ENCODE measurements around the gene GALK2. TPM values are rescaled to one million over a fixed set of nuclear protein-coding genes. Genes with fewer than 3 reads are reported as not detected.
A peak's percentile ranks its signal among the peaks of the same experiment; 100 is the strongest.

GALK2 gene
- total RNA-seq, 1 donor from 2014 or later, result 47.6 TPM

- H3K9me3 ChIP-seq, result peaks cover 7% of the 10 kb centered on the region
- TF ChIP-seq CTCF (IDR thresholded peaks at IDR 0.05) (no peak), POLR2AphosphoS5 (IDR thresholded peaks at IDR 0.05; ENCODE audit: insufficient read depth in 1 of 2, low read depth in 1 of 2) (no peak), POLR2A (IDR thresholded peaks at IDR 0.05) (no peak)
- H3K4me1 ChIP-seq, result no peaks in the 10 kb centered on the region
- H3K36me3 ChIP-seq, result peaks cover 0 to 15% of the 10 kb centered on the region in 2 donors
- no peaks in the 10 kb centered on the region for H3K27me3 ChIP-seq
- intact Hi-C loops (cut with DNase I), result loop anchor here (10.0 kb wide), 1 partner anchor 915 kb away; no protein-coding TSS in a partner anchor
- no peak for DNase-seq (ENCODE audit: extremely low spot score in 2 of 2)
- H3K4me3 ChIP-seq, result no peak overlapping the region
- no peak overlapping the region for H3K27ac ChIP-seq
Observed at GRCh38 chr15:49229922-49230321, 59.9 kb downstream of the GALK2 start.

GRCh38 chr15:49232236-49232806 lies 62.3 kb downstream of the GALK2 start:
- no peak overlapping the region for H3K4me3 ChIP-seq
- no peak overlapping the region for H3K27ac ChIP-seq
- no peaks in the 10 kb centered on the region for H3K27me3 ChIP-seq
- H3K36me3 ChIP-seq, result peaks cover 0 to 15% of the 10 kb centered on the region in 2 donors
- H3K4me1 ChIP-seq, result no peaks in the 10 kb centered on the region
- H3K9me3 ChIP-seq, result peaks cover 7% of the 10 kb centered on the region
- intact Hi-C loops (cut with DNase I), result loop anchor here (10.0 kb wide), 1 partner anchor 912 kb away; no protein-coding TSS in a partner anchor
- no peak for DNase-seq (ENCODE audit: extremely low spot score in 2 of 2)
- no peak for TF ChIP-seq CTCF (IDR thresholded peaks at IDR 0.05)
- no peak for TF ChIP-seq POLR2AphosphoS5 (IDR thresholded peaks at IDR 0.05; ENCODE audit: insufficient read depth in 1 of 2, low read depth in 1 of 2)
- no peak for TF ChIP-seq POLR2A (IDR thresholded peaks at IDR 0.05)

- TF ChIP-seq CTCF (IDR thresholded peaks at IDR 0.05), result peak; percentile 56 to 62 (median 60)
- TF ChIP-seq POLR2AphosphoS5 (IDR thresholded peaks at IDR 0.05; ENCODE audit: insufficient read depth in 1 of 2, low read depth in 1 of 2), result no peak
- Histone ChIP-seq H3K4me3 (no peak overlapping the region), H3K9me3 (no peaks in the 10 kb centered on the region), H3K4me1 (peaks cover 9% of the 10 kb centered on the region), H3K27me3 (no peaks in the 10 kb centered on the region), H3K36me3 (peaks cover 0 to 16% of the 10 kb centered on the region in 2 donors), H3K27ac (no peak overlapping the region)
- intact Hi-C loops (cut with DNase I), result loop anchor here (5.0 to 10.0 kb wide), 3 partner anchors 187 to 909 kb away; partner anchors contain the start of gene FGF7
- no peak for DNase-seq (ENCODE audit: extremely low spot score in 2 of 2)
Observed at GRCh38 chr15:49235446-49236124, 65.5 kb downstream of the GALK2 start.

GRCh38 chr15:49236869-49237268 lies 66.8 kb downstream of the GALK2 start:
- DNase-seq (ENCODE audit: extremely low spot score in 2 of 2), result no peak
- H3K4me1 ChIP-seq, result peaks cover 9% of the 10 kb centered on the region
- no peaks in the 10 kb centered on the region for H3K9me3 ChIP-seq
- TF ChIP-seq CTCF (IDR thresholded peaks at IDR 0.05) (no peak), POLR2A (IDR thresholded peaks at IDR 0.05) (no peak), POLR2AphosphoS5 (IDR thresholded peaks at IDR 0.05; ENCODE audit: insufficient read depth in 1 of 2, low read depth in 1 of 2) (no peak)
- intact Hi-C loops (cut with DNase I), result loop anchor here (5.0 to 10.0 kb wide), 3 partner anchors 185 to 908 kb away; partner anchors contain the start of gene FGF7
- no peaks in the 10 kb centered on the region for H3K27me3 ChIP-seq
- H3K36me3 ChIP-seq, result peaks cover 0 to 12% of the 10 kb centered on the region in 2 donors
- no peak overlapping the region for H3K27ac ChIP-seq
- H3K4me3 ChIP-seq, result no peak overlapping the region

GRCh38 chr15:49238342-49238741 lies 68.3 kb downstream of the GALK2 start:
- DNase-seq (ENCODE audit: extremely low spot score in 2 of 2), result no peak
- Histone ChIP-seq H3K4me1 (peaks cover 9% of the 10 kb centered on the region), H3K9me3 (no peaks in the 10 kb centered on the region), H3K4me3 (no peak overlapping the region), H3K27ac (peak overlapping the region; percentile 33), H3K27me3 (no peaks in the 10 kb centered on the region), H3K36me3 (peaks cover 0 to 9% of the 10 kb centered on the region in 2 donors)
- intact Hi-C loops (cut with DNase I), result loop anchor here (5.0 to 10.0 kb wide), 3 partner anchors 184 to 906 kb away; partner anchors contain the start of gene FGF7
- no peak for TF ChIP-seq CTCF (IDR thresholded peaks at IDR 0.05)
- TF ChIP-seq POLR2AphosphoS5 (IDR thresholded peaks at IDR 0.05; ENCODE audit: insufficient read depth in 1 of 2, low read depth in 1 of 2), result peak in 1 of 2 donors; percentile 22
